Measurements from ENCODE around the gene MAGEB1.

The MAGEB1 gene

GRCh38 chrX:30246769-30247489 lies at the start of gene MAGEB1:
MAGEB1 (plus strand) TSS chrX:30247146; CDS start chrX:30250494, 3,348 bp downstream.
- DNase-seq (ENCODE audit: low read depth in 2 of 2, low spot score in 1 of 2) = no peak

GRCh38 chrX:30212172-30212571 lies 34.8 kb upstream of the MAGEB1 start:
- DNase-seq (ENCODE audit: low read depth in 2 of 2, low spot score in 1 of 2) = no peak

- DNase-seq (ENCODE audit: low read depth in 2 of 2, low spot score in 1 of 2) = no peak
Measured at GRCh38 chrX:30215357-30215843, 31.5 kb upstream of the MAGEB1 start, which contains the start of gene MAGEB2. MAGEB2 (plus strand) TSS chrX:30215563; CDS start chrX:30218581, 3,018 bp downstream.

GRCh38 chrX:30217465-30217864 lies 29.5 kb upstream of the MAGEB1 start:
- no peak for DNase-seq (ENCODE audit: low read depth in 2 of 2, low spot score in 1 of 2)

GRCh38 chrX:30219372-30219771 lies 27.6 kb upstream of the MAGEB1 start:
- no peak for DNase-seq (ENCODE audit: low read depth in 2 of 2, low spot score in 1 of 2)

GRCh38 chrX:30220661-30221060 lies 26.3 kb upstream of the MAGEB1 start:
- no peak for DNase-seq (ENCODE audit: low read depth in 2 of 2, low spot score in 1 of 2)

- DNase-seq (ENCODE audit: low read depth in 2 of 2, low spot score in 1 of 2) = no peak
Measured at GRCh38 chrX:30224536-30224935, 22.4 kb upstream of the MAGEB1 start.

- DNase-seq (ENCODE audit: low read depth in 2 of 2, low spot score in 1 of 2) = no peak
Measured at GRCh38 chrX:30228526-30228925, 18.4 kb upstream of the MAGEB1 start.

- no peak for DNase-seq (ENCODE audit: low read depth in 2 of 2, low spot score in 1 of 2)
Measured at GRCh38 chrX:30230395-30230794, 16.6 kb upstream of the MAGEB1 start, which contains the start of gene MAGEB3. MAGEB3 (plus strand) TSS chrX:30230657; CDS start chrX:30235925, 5,268 bp downstream.

GRCh38 chrX:30241724-30242415 lies 5.1 kb upstream of the MAGEB1 start, which contains the start of gene MAGEB4:
MAGEB4 (plus strand) TSS chrX:30242000; CDS start chrX:30242136, 136 bp downstream.
- DNase-seq (ENCODE audit: low read depth in 2 of 2, low spot score in 1 of 2) = no peak

- no peak for DNase-seq (ENCODE audit: low read depth in 2 of 2, low spot score in 1 of 2)
Measured at GRCh38 chrX:30248854-30249253, 1.9 kb downstream of the MAGEB1 start.

GRCh38 chrX:30253257-30253656 lies 6.3 kb downstream of the MAGEB1 start:
- no peak for DNase-seq (ENCODE audit: low read depth in 2 of 2, low spot score in 1 of 2)

GRCh38 chrX:30259927-30260326 lies 13.0 kb downstream of the MAGEB1 start:
- no peak for DNase-seq (ENCODE audit: low read depth in 2 of 2, low spot score in 1 of 2)

- DNase-seq (ENCODE audit: low read depth in 2 of 2, low spot score in 1 of 2) = no peak
Measured at GRCh38 chrX:30261012-30261411, 14.1 kb downstream of the MAGEB1 start.

GRCh38 chrX:30262763-30263162 lies 15.8 kb downstream of the MAGEB1 start:
- DNase-seq (ENCODE audit: low read depth in 2 of 2, low spot score in 1 of 2) = no peak

GRCh38 chrX:30270639-30271038 lies 23.7 kb downstream of the MAGEB1 start:
- DNase-seq (ENCODE audit: low read depth in 2 of 2, low spot score in 1 of 2) = no peak

- no peak for DNase-seq (ENCODE audit: low read depth in 2 of 2, low spot score in 1 of 2)
Measured at GRCh38 chrX:30275498-30275897, 28.6 kb downstream of the MAGEB1 start.

GRCh38 chrX:30278365-30278764 lies 31.4 kb downstream of the MAGEB1 start:
- DNase-seq (ENCODE audit: low read depth in 2 of 2, low spot score in 1 of 2) = no peak

GRCh38 chrX:30280428-30280827 lies 33.5 kb downstream of the MAGEB1 start:
- DNase-seq (ENCODE audit: low read depth in 2 of 2, low spot score in 1 of 2) = no peak

- DNase-seq (ENCODE audit: low read depth in 2 of 2, low spot score in 1 of 2) = no peak
Measured at GRCh38 chrX:30282527-30282926, 35.6 kb downstream of the MAGEB1 start.

- no peak for DNase-seq (ENCODE audit: low read depth in 2 of 2, low spot score in 1 of 2)
Measured at GRCh38 chrX:30283456-30284200, 36.7 kb downstream of the MAGEB1 start.

Measured in stimulated activated CD8-positive, alpha-beta memory T cell treated with anti-CD3 and anti-CD28 coated beads, Interleukin-4, amount 100 ng/mL, for 1 hour (primary cell).